K562 (cell line): ENCODE results near the gene PTPN18. TPM values are rescaled to one million over a fixed set of nuclear protein-coding genes. Genes with fewer than 3 reads are reported as not detected.

ENCODE experiments used
- CBFA2T3 ChIP-seq: fragments of 450-650 bp; IDR thresholded peaks from 2 replicates; pipeline ENCODE4 v1.6.1; 2017
- EGR1 ChIP-seq: fragments of 450-650 bp; conservative IDR thresholded peaks from 2 replicates; pipeline ENCODE4 v1.6.1; 2017; ENCODE audit warnings: mild to moderate bottlenecking
- ESRRA ChIP-seq: fragments of 450-650 bp; IDR thresholded peaks from 2 replicates; pipeline ENCODE4 v1.6.1; 2014; ENCODE audit warnings: low read depth, mild to moderate bottlenecking, moderate library complexity, borderline replicate concordance
- FOSL1 ChIP-seq: fragments of 200-800 bp; sonication (Bioruptor generic); conservative IDR thresholded peaks from 2 replicates; pipeline ENCODE4 v1.6.1; 2016; ENCODE audit warnings: missing genetic modification characterization, missing compliant biosample characterization
- GTF2E2 ChIP-seq: fragments of 200-800 bp; sonication (Bioruptor generic); IDR thresholded peaks from 2 replicates; pipeline ENCODE4 v1.6.1; 2016; ENCODE audit warnings: missing genetic modification characterization, missing compliant biosample characterization
- HDAC1 ChIP-seq, 2 experiments: fragments of 450-650 bp; IDR thresholded peaks; 2 replicates each; pipeline ENCODE4 v1.6.1; 2016 to 2017; ENCODE audit warnings: inconsistent platforms in 1 of 2, mild to moderate bottlenecking in 1 of 2, moderate library complexity in 1 of 2
- RAD51 ChIP-seq: fragments of 450-650 bp; IDR thresholded peaks from 2 replicates; pipeline ENCODE4 v1.7.1; 2016; ENCODE audit warnings: low read depth, mild to moderate bottlenecking, borderline replicate concordance
- RFX1 ChIP-seq: fragments of 450-650 bp; IDR thresholded peaks from 2 replicates; pipeline ENCODE4 v1.6.1; 2016; ENCODE audit warnings: mild to moderate bottlenecking, moderate library complexity
- SAFB2 ChIP-seq: fragments of 200-400 bp; formaldehyde crosslinking; IDR thresholded peaks from 2 replicates; pipeline ENCODE4 v1.6.1; 2018; ENCODE audit warnings: borderline replicate concordance, low read length, low read depth, moderate library complexity; ENCODE audit not compliant: severe bottlenecking
- SMAD2 ChIP-seq: fragments of 150-350 bp; IDR thresholded peaks from 2 replicates; pipeline ENCODE4 v1.6.1; 2014; ENCODE audit warnings: low read depth, mild to moderate bottlenecking, low read length
- SMC3 ChIP-seq: conservative IDR thresholded peaks from 2 replicates; pipeline ENCODE4 v1.6.1; 2011; ENCODE audit warnings: low read depth, low read length, improper control_type of control experiment; ENCODE audit not compliant: insufficient read depth
- TSC22D4 ChIP-seq: fragments of 450-650 bp; IDR thresholded peaks from 2 replicates; pipeline ENCODE4 v1.6.1; 2016; ENCODE audit warnings: missing genetic modification characterization, missing biosample characterization, control low read depth
- polyA plus RNA-seq, 8 experiments: library from polyadenylated mRNA; depleted of rRNA in 4 of 8; stranded (reverse) in 5 of 8; unstranded in 3 of 8; fragments of >200 nt; fragmentation: Nextera tagmentation in 2 of 8; fragmentation: Illumina TruSeq in 1 of 8; extraction: Ambion mirVana in 2 of 8; extraction: Trizol in 1 of 8; gene quantifications; 2 replicates each; pipeline versions ENCODE4 v1.2.1 to v1.2.3, GENCODE V29; 2011 to 2014; ENCODE audit warnings: inconsistent platforms in 1 of 8, missing spikeins in 1 of 8
- total RNA-seq, 7 experiments: library from RNA; depleted of rRNA in 6 of 7; stranded (reverse); fragments of >200 nt in 6 of 7; fragmentation: Illumina TruSeq in 2 of 7; extraction: Trizol in 2 of 7; gene quantifications; 2 replicates each; pipeline versions ENCODE4 v1.2.1 to v1.2.3, GENCODE V29; 2011 to 2021; ENCODE audit warnings: low replicate concordance in 1 of 7
- TF ChIP-seq, protein P1 (sequence below), 2 experiments: fragments of 450-650 bp in 1 of 2; sonication (generic) in 1 of 2; formaldehyde crosslinking in 1 of 2; IDR thresholded peaks in 1 of 2; conservative IDR thresholded peaks in 1 of 2; 2 replicates each; pipeline versions ENCODE4 v1.6.1 to v1.8.1; 2016 to 2023; ENCODE audit warnings: mild to moderate bottlenecking in 2 of 2, moderate library complexity in 2 of 2, inconsistent platforms in 1 of 2, missing genetic modification reagents in 1 of 2
- TF ChIP-seq, protein P2 (sequence below), 2 experiments: fragments of 450-650 bp; IDR thresholded peaks; 2 replicates each; pipeline ENCODE4 v1.6.1; 2018; ENCODE audit warnings: mild to moderate bottlenecking in 2 of 2, low read depth in 1 of 2; ENCODE audit not compliant: partially characterized antibody in 2 of 2
- TF ChIP-seq, protein P3 (sequence below): fragments of 450-650 bp; IDR thresholded peaks from 2 replicates; pipeline ENCODE4 v1.6.1; 2017; ENCODE audit warnings: antibody characterized with exemption
- TF ChIP-seq, protein P4 (sequence below): fragments of 450-650 bp; IDR thresholded peaks from 2 replicates; pipeline ENCODE4 v1.7.0; 2016; ENCODE audit warnings: borderline replicate concordance
- TF ChIP-seq, protein P5 (sequence below): fragments of 450-650 bp; IDR thresholded peaks from 2 replicates; pipeline ENCODE4 v1.6.1; 2014; ENCODE audit warnings: low read depth, mild to moderate bottlenecking, moderate library complexity, borderline replicate concordance

Gene PTPN18
- total and polyA plus RNA-seq, 9 of the 15 experiments (the other 6 are each of a cell fraction or from before 2014, with no cell fraction given): 11.6 to 90.7 (median 49.6) TPM

DNA sequence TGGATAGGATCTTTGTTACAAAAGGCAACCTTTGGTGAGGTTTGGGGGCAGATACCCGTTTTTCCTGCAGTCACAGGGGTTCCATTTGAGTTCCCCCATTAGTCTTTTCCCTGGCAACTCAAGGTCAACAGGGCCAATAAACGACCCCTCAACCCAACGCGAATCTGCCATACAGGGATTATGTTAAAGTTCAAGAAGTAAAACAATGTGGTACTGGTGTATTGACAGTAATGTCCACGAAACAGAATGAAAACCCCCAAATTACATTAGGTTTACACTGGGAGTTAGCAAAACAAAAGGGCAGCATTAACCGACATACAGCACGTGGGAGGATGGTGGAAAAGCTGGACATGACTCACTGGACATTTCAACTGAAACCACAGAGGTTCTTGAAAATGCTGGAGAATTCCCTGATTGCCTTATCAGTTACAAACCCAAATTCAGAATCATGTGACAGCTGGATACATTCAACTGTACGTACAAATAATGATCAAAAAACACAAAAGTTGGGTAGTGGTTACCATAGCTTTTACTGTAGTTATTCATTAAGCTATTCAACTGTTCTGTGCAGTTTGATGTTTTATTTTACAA, 18.0 kb upstream of the PTPN18 start (continued):
- TF ChIP-seq, protein P1, sequence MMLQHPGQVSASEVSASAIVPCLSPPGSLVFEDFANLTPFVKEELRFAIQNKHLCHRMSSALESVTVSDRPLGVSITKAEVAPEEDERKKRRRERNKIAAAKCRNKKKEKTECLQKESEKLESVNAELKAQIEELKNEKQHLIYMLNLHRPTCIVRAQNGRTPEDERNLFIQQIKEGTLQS (IDR thresholded peaks at IDR 0.05): peak; percentile 78
- TF ChIP-seq, protein P1 (CRISPR knock-in tag; conservative IDR thresholded peaks at IDR 0.05): no peak; the same call in 1 of the 2 replicates
- TF ChIP-seq RAD51 (peak; percentile 40), SMC3 (no peak), TSC22D4 (tag) (no peak), CBFA2T3 (peak; percentile 56), GTF2E2 (peak; percentile 72), HDAC1 (IDR thresholded peaks at IDR 0.05) (peak in 1 of 2 experiments; percentile 41; a peak in 1 of 4 replicates), SMAD2 (no peak), EGR1 (peak; percentile 71), SAFB2 (no peak), RFX1 (no peak), FOSL1 (tag) (peak; percentile 96), ESRRA (peak; percentile 60; the same call in 1 of the 2 replicates)
- TF ChIP-seq, protein P2, sequence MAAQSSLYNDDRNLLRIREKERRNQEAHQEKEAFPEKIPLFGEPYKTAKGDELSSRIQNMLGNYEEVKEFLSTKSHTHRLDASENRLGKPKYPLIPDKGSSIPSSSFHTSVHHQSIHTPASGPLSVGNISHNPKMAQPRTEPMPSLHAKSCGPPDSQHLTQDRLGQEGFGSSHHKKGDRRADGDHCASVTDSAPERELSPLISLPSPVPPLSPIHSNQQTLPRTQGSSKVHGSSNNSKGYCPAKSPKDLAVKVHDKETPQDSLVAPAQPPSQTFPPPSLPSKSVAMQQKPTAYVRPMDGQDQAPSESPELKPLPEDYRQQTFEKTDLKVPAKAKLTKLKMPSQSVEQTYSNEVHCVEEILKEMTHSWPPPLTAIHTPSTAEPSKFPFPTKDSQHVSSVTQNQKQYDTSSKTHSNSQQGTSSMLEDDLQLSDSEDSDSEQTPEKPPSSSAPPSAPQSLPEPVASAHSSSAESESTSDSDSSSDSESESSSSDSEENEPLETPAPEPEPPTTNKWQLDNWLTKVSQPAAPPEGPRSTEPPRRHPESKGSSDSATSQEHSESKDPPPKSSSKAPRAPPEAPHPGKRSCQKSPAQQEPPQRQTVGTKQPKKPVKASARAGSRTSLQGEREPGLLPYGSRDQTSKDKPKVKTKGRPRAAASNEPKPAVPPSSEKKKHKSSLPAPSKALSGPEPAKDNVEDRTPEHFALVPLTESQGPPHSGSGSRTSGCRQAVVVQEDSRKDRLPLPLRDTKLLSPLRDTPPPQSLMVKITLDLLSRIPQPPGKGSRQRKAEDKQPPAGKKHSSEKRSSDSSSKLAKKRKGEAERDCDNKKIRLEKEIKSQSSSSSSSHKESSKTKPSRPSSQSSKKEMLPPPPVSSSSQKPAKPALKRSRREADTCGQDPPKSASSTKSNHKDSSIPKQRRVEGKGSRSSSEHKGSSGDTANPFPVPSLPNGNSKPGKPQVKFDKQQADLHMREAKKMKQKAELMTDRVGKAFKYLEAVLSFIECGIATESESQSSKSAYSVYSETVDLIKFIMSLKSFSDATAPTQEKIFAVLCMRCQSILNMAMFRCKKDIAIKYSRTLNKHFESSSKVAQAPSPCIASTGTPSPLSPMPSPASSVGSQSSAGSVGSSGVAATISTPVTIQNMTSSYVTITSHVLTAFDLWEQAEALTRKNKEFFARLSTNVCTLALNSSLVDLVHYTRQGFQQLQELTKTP (IDR thresholded peaks at IDR 0.05; ENCODE audit: low read depth in 1 of 2, partially characterized antibody in 2 of 2): peak in 1 of 2 experiments; percentile 25
- TF ChIP-seq, protein P3, sequence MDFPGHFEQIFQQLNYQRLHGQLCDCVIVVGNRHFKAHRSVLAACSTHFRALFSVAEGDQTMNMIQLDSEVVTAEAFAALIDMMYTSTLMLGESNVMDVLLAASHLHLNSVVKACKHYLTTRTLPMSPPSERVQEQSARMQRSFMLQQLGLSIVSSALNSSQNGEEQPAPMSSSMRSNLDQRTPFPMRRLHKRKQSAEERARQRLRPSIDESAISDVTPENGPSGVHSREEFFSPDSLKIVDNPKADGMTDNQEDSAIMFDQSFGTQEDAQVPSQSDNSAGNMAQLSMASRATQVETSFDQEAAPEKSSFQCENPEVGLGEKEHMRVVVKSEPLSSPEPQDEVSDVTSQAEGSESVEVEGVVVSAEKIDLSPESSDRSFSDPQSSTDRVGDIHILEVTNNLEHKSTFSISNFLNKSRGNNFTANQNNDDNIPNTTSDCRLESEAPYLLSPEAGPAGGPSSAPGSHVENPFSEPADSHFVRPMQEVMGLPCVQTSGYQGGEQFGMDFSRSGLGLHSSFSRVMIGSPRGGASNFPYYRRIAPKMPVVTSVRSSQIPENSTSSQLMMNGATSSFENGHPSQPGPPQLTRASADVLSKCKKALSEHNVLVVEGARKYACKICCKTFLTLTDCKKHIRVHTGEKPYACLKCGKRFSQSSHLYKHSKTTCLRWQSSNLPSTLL: no peak
- TF ChIP-seq, protein P4, sequence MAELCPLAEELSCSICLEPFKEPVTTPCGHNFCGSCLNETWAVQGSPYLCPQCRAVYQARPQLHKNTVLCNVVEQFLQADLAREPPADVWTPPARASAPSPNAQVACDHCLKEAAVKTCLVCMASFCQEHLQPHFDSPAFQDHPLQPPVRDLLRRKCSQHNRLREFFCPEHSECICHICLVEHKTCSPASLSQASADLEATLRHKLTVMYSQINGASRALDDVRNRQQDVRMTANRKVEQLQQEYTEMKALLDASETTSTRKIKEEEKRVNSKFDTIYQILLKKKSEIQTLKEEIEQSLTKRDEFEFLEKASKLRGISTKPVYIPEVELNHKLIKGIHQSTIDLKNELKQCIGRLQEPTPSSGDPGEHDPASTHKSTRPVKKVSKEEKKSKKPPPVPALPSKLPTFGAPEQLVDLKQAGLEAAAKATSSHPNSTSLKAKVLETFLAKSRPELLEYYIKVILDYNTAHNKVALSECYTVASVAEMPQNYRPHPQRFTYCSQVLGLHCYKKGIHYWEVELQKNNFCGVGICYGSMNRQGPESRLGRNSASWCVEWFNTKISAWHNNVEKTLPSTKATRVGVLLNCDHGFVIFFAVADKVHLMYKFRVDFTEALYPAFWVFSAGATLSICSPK: no peak
- TF ChIP-seq, protein P5, sequence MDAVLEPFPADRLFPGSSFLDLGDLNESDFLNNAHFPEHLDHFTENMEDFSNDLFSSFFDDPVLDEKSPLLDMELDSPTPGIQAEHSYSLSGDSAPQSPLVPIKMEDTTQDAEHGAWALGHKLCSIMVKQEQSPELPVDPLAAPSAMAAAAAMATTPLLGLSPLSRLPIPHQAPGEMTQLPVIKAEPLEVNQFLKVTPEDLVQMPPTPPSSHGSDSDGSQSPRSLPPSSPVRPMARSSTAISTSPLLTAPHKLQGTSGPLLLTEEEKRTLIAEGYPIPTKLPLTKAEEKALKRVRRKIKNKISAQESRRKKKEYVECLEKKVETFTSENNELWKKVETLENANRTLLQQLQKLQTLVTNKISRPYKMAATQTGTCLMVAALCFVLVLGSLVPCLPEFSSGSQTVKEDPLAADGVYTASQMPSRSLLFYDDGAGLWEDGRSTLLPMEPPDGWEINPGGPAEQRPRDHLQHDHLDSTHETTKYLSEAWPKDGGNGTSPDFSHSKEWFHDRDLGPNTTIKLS: no peak
